HG03196 (cell line): ENCODE data around the gene CALY.

Experiments
- ATAC-seq: cut with Tn5 transposase; IDR thresholded peaks from one replicate; pipeline ENCODE4 v1.9.1; 2021; ENCODE audit not compliant: unreplicated experiment

CALY gene

GRCh38 chr10:133353202-133353959 is 16.7 kb upstream of the CALY start:
- no peak for ATAC-seq

DNA sequence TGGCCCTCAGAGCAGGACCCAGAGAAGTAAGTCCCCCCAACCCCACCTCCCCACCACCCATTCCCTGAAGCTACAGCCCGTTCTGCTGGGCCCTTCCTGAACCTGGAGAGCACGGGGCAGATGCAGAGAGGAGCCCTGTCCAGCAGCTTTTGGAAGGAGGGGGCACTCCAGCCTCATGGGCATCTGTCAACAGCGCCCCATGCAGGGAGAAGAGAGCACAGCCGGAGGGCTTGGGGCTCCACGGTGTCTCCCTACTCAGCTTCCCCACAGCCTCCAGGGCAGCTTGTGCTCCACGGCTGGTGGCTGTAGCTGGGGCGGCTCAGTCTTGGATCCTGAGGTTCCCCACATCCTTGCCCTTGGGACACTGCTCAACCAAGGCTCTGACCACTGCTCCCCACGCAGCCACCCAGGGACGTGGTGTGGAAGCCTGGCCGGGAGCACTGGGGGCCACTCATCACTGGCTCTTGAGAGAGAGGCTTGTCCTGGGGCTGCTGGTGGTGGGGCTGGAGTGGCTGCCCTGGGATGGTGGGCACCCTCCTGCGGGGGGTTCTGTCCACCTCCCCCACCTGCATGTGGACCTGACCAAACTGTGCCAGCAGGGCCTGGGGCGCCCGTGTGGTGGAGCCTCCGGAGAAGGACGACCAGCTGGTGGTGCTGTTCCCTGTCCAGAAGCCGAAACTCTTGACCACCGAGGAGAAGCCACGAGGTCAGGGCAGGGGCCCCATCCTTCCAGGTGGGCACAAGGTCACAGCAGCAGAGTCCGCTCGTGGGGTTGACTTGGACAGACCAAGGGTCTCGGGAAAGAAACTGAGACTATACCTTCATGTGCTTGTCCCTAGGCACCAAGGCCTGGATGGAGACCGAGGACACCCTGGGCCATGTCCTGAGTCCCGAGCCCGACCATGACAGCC is 15.0 kb upstream of the CALY start:
- no peak for ATAC-seq

DNA sequence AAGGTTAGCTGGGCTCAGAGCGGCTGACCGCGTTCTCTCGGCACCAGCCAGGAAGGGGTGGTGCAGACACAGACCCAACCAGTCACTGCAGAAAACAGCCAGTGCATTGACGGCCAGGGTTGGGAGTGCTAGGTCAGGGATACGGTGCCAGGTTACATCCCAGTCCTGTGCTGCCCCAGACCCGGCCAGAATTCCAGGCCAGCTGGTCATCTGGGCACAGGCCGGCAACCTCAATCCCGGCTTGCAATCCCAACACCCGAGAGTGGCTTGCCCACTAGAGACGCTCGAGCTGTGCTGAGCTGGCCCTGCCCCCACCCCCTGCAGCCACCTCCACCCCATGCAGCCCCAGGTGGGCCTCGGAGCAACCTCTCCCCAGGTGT is 14.2 kb upstream of the CALY start:
- ATAC-seq = no peak

GRCh38 chr10:133350283-133350949 is 13.7 kb upstream of the CALY start:
- no peak for ATAC-seq

GRCh38 chr10:133349577-133350011 is 12.9 kb upstream of the CALY start:
- no peak for ATAC-seq

GRCh38 chr10:133349160-133349568 is 12.5 kb upstream of the CALY start:
- no peak for ATAC-seq

DNA sequence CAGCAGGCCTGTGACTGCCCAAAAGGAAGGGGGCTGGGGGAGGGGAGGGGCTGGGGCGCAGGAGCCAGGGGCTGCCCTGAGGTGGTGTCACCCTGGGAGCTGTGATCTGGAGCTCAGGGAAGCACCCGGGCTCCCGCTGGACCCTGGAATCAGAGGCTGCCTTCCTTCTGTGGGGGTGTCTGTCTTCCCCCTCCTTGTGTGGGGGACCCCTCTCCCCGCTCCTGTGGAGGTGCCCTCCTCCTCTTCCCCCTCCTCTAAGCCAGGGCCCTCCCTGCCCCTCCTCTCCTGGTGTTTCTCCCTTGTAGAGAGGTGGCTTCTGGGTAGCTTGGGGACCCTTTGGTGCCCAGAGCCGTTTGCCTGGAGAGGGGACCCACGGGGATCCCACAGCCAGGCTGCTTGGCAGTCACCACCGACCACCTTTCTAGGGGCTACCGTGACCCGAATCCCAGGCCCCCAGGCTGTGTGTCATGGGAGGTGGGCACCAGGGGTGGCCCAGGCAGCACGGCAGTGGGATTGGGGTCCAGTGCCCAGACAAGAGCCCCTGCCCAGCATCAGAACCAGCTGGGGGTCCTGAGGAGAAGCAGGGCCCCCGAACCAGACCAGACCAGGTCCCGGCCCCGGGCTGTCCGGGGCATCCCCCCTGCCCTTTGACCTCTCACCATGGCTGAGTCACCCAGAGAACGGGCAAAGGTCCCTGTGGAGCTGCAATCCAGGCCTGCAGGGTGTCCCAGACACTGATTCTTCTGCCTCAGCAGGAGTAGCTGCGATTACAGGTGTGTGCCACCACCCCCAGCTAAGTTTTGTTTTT is 11.2 kb upstream of the CALY start:
- ATAC-seq = no peak

DNA sequence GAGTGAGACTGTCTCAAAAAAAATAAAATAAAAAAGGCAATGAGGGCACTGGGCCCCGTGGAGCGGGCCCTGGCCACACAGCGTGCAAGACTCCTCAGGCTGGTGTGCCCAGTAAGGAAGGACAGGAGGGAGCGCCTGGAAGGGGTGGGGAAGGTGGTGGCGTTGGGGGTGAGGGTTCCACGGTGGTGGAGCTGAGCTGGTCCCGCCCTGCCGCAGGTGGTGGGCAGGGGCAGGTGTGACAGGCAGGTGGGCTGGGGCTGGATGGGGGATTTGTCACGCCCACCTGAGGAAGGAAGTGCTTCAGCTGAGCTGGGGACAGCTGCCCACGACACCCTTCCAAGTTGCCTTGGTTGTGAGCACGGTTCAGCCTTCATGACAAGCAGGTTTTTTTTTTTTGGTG is 9.7 kb upstream of the CALY start:
- ATAC-seq = no peak

DNA sequence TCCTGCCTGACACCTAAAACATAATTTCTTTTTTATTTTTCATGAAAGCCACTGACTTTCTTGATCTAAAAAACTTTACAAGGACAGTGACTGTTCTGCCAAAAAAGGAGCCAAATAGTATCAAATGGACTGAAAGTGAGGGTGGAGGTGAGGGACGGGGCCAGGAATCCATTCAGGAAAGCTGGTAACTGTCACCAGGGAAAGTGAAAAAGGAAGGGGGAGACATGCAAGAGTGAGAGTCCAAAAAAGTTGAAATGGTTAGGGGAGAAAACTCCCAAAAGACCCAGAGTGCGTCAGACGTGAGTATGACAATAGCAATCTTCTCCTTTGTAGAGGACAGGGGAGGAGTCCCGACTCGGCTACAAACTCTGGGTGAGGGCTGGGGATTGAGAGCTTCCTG is 7.5 kb upstream of the CALY start:
- ATAC-seq = no peak

DNA sequence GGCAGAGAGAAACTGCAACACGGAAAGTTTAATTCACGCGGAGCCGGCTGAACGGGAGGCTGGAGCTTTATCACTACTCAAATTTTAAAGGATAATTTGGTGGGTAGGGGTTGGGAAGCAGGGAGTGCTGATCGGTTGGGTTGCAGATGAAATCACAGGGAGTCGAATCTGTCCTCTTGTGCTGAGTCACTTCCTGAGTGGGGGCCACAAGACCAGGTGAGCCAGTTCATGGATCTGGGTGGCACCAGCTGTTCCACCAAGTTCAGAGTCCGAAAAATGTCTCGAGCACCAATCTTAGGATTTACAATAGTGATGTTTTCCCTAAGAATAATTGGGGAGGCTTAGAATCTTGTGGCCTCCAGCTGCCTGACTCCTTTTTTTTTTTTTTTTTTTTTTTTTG is 6.9 kb upstream of the CALY start:
- ATAC-seq = no peak

DNA sequence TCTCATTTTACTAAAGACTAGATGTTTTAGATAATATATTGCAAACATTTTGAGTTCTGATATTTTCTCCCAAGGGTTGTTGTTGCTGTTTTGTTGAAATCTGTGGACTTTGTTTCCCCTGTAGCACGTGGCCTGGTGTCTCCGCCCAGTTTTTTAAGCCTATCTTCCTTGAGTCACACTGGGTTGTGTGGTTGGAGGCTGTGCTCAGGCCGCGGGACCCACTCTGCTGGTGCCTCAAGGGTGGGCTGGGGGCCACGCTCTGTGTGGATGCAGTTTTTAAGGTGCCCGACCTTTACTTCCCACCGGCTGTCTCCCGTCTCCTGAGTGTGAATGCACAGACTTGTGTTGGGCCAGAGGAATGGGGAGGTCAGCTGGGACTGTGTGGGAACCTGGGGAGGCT is 6.2 kb upstream of the CALY start:
- ATAC-seq = no peak

- ATAC-seq = no peak
These were observed 5.3 kb upstream of the CALY start for GRCh38 chr10:133341983-133342382.

- no peak for ATAC-seq
These were observed 3.1 kb upstream of the CALY start for GRCh38 chr10:133339708-133340380.

GRCh38 chr10:133338080-133339071 is 1.7 kb upstream of the CALY start:
- ATAC-seq = no peak

DNA sequence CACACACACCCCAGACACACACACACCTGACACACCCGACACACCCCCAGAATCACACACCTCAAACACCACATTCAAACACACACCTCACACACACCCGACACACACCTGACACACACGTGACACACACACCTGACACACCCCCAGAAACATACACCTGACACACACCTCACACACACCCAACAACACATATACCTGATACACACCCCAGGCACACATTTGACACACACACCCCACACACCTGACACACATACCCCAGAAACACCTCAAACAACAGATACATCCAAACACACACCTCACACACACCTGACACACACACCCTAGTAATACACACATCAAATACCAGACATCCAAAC is 652 bp upstream of the CALY start:
- no peak for ATAC-seq

GRCh38 chr10:133336118-133336576 is 549 bp downstream of the CALY start:
- no peak for ATAC-seq

- ATAC-seq = no peak
These were observed 1.2 kb downstream of the CALY start for GRCh38 chr10:133335246-133336117.
